ENCODE measurements around the gene ALOX5. TPM values are rescaled to one million over a fixed set of nuclear protein-coding genes. Genes with fewer than 3 reads are reported as not detected.

The ALOX5 gene
- total and polyA plus RNA-seq, 10 of the 15 experiments (the other 5 are each of a cell fraction or from before 2014, with no cell fraction given): 0.43 to 102 (median 34.2) TPM

DNA sequence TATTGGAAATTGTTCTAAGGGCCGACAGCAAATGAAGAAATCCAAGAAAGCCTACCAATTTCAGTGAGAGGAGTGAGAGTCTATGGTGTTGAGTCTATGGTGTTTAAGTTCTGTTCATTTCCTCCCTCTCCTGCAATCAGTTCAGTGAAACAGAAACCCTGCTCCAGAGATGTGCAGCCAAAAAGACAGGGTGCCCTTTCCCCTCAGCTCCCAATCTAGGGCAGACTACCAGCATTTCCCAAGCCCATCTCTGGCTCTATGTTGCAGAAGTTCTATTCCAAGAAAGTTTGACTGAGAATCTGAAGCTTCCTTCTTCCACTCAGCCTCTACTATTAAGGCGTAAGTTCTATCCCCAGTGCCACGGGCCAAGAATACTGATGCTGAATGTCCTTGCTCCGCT is 18.5 kb upstream of the ALOX5 start:
- WGBS (ENCODE audit: insufficient coverage, insufficient replicate concordance, low lambda C conversion rate, missing lambda C conversion rate): 81% methylated on average over 4 of the region's 4 CpGs
- BruUV-seq (replicated peaks): no TSS peak
- Histone ChIP-seq H3K4me3 (no peak overlapping the region), H3K79me2 (ENCODE audit: control insufficient read depth, insufficient read depth, low read length) (no peaks in the 10 kb centered on the region), H3K9me3 (replicated peaks; ENCODE audit: control insufficient read depth, insufficient read depth, low read length) (no peaks in the 10 kb centered on the region), H3K36me3 (ENCODE audit: control insufficient read depth in 2 of 2, insufficient read depth in 2 of 2, low read length in 1 of 2) (no peaks in the 10 kb centered on the region), H2AFZ (ENCODE audit: control insufficient read depth, low read depth, low read length) (no peak overlapping the region), H3K9ac (ENCODE audit: control insufficient read depth, insufficient read depth, low read length) (no peak overlapping the region), H3K27ac (ENCODE audit: control insufficient read depth, insufficient read depth) (no peak overlapping the region), H4K20me1 (ENCODE audit: control insufficient read depth, insufficient read depth) (no peaks in the 10 kb centered on the region), H3K4me2 (ENCODE audit: control insufficient read depth, insufficient read depth) (no peak overlapping the region), H3K4me1 (ENCODE audit: control insufficient read depth, insufficient read depth, low read length) (peaks cover 37% of the 10 kb centered on the region), H3K27me3 (replicated peaks in 1 of 2; ENCODE audit: control insufficient read depth in 2 of 2, insufficient read depth in 2 of 2, low read length in 1 of 2) (no peaks in the 10 kb centered on the region)
- DNase-seq (ENCODE audit: low read depth, low spot score) (no peak), FAIRE-seq (no peak), ATAC-seq (no peak)
- in situ Hi-C loops (cut with MboI) (no loop called here), intact Hi-C loops (cut with micrococcal nuclease; ENCODE audit: unreplicated experiment) (loop anchor here (1.0 kb wide), 1 partner anchor 105 kb away; no protein-coding TSS in a partner anchor)
- ChIA-PET SMC1A (ENCODE audit: uncharacterized antibody, unreplicated experiment) (interaction anchor here (1.3 kb wide), 1 partner anchor 105 kb away, joined by 3 read pairs; no protein-coding TSS in a partner anchor), CTCF (no interaction called here), POLR2A (no interaction called here), RAD21 (ENCODE audit: unreplicated experiment) (no interaction called here)
- no peak for TF ChIP-seq LARP7 (IDR thresholded peaks at IDR 0.05)
- no peak for TF ChIP-seq RB1 (IDR thresholded peaks at IDR 0.05; ENCODE audit: borderline replicate concordance)
- TF ChIP-seq, protein P1, sequence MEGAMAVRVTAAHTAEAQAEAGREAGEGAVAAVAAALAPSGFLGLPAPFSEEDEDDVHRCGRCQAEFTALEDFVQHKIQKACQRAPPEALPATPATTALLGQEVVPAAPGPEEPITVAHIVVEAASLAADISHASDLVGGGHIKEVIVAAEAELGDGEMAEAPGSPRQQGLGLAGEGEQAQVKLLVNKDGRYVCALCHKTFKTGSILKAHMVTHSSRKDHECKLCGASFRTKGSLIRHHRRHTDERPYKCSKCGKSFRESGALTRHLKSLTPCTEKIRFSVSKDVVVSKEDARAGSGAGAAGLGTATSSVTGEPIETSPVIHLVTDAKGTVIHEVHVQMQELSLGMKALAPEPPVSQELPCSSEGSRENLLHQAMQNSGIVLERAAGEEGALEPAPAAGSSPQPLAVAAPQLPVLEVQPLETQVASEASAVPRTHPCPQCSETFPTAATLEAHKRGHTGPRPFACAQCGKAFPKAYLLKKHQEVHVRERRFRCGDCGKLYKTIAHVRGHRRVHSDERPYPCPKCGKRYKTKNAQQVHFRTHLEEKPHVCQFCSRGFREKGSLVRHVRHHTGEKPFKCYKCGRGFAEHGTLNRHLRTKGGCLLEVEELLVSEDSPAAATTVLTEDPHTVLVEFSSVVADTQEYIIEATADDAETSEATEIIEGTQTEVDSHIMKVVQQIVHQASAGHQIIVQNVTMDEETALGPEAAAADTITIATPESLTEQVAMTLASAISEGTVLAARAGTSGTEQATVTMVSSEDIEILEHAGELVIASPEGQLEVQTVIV (IDR thresholded peaks at IDR 0.05; ENCODE audit: borderline replicate concordance, partially characterized antibody): no peak
- TF ChIP-seq, protein P2, sequence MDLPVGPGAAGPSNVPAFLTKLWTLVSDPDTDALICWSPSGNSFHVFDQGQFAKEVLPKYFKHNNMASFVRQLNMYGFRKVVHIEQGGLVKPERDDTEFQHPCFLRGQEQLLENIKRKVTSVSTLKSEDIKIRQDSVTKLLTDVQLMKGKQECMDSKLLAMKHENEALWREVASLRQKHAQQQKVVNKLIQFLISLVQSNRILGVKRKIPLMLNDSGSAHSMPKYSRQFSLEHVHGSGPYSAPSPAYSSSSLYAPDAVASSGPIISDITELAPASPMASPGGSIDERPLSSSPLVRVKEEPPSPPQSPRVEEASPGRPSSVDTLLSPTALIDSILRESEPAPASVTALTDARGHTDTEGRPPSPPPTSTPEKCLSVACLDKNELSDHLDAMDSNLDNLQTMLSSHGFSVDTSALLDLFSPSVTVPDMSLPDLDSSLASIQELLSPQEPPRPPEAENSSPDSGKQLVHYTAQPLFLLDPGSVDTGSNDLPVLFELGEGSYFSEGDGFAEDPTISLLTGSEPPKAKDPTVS (IDR thresholded peaks at IDR 0.05; ENCODE audit: low read depth, low read length): no peak
- no peak for TF ChIP-seq JUND (IDR thresholded peaks at IDR 0.05; ENCODE audit: low read depth, low read length)
- no peak for TF ChIP-seq RFX5 (IDR thresholded peaks at IDR 0.05; ENCODE audit: low read depth, low read length)
- no peak for TF ChIP-seq IRF4 (IDR thresholded peaks at IDR 0.05; ENCODE audit: low read depth, low read length)
- no peak for TF ChIP-seq SMARCA5 (IDR thresholded peaks at IDR 0.05)
- no peak for TF ChIP-seq ZNF274 (IDR thresholded peaks at IDR 0.05; ENCODE audit: insufficient read depth, insufficient read length)
- no peak for TF ChIP-seq WRNIP1 (IDR thresholded peaks at IDR 0.05; ENCODE audit: borderline replicate concordance, low read depth, low read length)
- no peak for TF ChIP-seq SREBF2 (IDR thresholded peaks at IDR 0.05; ENCODE audit: low read length)
- TF ChIP-seq KLF5 (IDR thresholded peaks at IDR 0.05; ENCODE audit: partially characterized antibody): no peak
- TF ChIP-seq, protein P3, sequence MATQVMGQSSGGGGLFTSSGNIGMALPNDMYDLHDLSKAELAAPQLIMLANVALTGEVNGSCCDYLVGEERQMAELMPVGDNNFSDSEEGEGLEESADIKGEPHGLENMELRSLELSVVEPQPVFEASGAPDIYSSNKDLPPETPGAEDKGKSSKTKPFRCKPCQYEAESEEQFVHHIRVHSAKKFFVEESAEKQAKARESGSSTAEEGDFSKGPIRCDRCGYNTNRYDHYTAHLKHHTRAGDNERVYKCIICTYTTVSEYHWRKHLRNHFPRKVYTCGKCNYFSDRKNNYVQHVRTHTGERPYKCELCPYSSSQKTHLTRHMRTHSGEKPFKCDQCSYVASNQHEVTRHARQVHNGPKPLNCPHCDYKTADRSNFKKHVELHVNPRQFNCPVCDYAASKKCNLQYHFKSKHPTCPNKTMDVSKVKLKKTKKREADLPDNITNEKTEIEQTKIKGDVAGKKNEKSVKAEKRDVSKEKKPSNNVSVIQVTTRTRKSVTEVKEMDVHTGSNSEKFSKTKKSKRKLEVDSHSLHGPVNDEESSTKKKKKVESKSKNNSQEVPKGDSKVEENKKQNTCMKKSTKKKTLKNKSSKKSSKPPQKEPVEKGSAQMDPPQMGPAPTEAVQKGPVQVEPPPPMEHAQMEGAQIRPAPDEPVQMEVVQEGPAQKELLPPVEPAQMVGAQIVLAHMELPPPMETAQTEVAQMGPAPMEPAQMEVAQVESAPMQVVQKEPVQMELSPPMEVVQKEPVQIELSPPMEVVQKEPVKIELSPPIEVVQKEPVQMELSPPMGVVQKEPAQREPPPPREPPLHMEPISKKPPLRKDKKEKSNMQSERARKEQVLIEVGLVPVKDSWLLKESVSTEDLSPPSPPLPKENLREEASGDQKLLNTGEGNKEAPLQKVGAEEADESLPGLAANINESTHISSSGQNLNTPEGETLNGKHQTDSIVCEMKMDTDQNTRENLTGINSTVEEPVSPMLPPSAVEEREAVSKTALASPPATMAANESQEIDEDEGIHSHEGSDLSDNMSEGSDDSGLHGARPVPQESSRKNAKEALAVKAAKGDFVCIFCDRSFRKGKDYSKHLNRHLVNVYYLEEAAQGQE (IDR thresholded peaks at IDR 0.05; ENCODE audit: low read depth, low read length): no peak
- no peak for TF ChIP-seq ETV6 (conservative IDR thresholded peaks at IDR 0.05 in 1 of 2, IDR thresholded peaks at IDR 0.05 in 1 of 2; ENCODE audit: borderline replicate concordance in 1 of 2, low read depth in 1 of 2)
- no peak for TF ChIP-seq MTA2 (IDR thresholded peaks at IDR 0.05; ENCODE audit: low read depth)
- no peak for TF ChIP-seq TCF7 (IDR thresholded peaks at IDR 0.05; ENCODE audit: borderline replicate concordance)
- TF ChIP-seq MEF2B (IDR thresholded peaks at IDR 0.05; ENCODE audit: partially characterized antibody, poor library complexity, severe bottlenecking): no peak
